ENCODE data around the gene CHCHD3.

GRCh38 chr7:132830941-132831340, 250.9 kb downstream of the CHCHD3 start:
- TF ChIP-seq CTCF (conservative IDR thresholded peaks at IDR 0.05; ENCODE audit: low read depth, low read length): no peak
- no peak for TF ChIP-seq EZH2 (IDR thresholded peaks at IDR 0.05; ENCODE audit: low read length, unreplicated experiment)
